ENCODE data around the gene ENTREP3. TPM values are rescaled to one million over a fixed set of nuclear protein-coding genes. Genes with fewer than 3 reads are reported as not detected.
A peak's percentile ranks its signal among the peaks of the same experiment; 100 is the strongest.
"Not testable (repeated sequence)": the region's sequence is repeated elsewhere in the genome, so short reads cannot be mapped to it uniquely, and the experiment has no call there.

Gene ENTREP3
- total and polyA plus RNA-seq, 4 donors: 8.4 to 28.7 (median 12.9) TPM

DNA sequence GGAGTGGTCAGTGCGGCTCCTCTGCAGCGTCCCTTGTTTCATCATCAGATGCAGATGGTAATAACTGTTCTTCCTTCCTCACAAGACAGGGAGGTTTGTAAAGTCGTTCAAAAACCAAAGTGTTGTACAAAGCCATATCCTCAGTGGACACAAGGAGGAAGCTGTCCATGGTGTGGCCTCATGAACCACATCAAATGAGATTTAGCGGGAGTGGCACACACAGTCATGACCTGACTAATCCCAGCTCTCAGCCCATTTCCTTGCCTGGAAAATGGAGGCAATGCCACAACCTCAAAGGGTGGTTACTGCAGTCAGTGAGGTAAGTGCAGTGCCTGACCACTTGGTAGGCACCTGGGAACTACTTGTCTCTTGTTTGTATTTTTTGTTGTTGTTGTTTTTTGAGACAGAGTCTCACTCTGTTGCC is 13.4 kb downstream of the ENTREP3 start:
- ATAC-seq (ENCODE audit: insufficient read depth, low FRiP score): no peak
- no peak overlapping the region for H3K9ac ChIP-seq (ENCODE audit: insufficient read depth in 1 of 2, low read length in 2 of 2)
- no peaks in the 10 kb centered on the region for H3K27me3 ChIP-seq (ENCODE audit: control insufficient read depth in 3 of 3, insufficient read depth in 3 of 3, low read length in 2 of 3)
- TF ChIP-seq, protein P1, sequence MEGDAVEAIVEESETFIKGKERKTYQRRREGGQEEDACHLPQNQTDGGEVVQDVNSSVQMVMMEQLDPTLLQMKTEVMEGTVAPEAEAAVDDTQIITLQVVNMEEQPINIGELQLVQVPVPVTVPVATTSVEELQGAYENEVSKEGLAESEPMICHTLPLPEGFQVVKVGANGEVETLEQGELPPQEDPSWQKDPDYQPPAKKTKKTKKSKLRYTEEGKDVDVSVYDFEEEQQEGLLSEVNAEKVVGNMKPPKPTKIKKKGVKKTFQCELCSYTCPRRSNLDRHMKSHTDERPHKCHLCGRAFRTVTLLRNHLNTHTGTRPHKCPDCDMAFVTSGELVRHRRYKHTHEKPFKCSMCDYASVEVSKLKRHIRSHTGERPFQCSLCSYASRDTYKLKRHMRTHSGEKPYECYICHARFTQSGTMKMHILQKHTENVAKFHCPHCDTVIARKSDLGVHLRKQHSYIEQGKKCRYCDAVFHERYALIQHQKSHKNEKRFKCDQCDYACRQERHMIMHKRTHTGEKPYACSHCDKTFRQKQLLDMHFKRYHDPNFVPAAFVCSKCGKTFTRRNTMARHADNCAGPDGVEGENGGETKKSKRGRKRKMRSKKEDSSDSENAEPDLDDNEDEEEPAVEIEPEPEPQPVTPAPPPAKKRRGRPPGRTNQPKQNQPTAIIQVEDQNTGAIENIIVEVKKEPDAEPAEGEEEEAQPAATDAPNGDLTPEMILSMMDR (IDR thresholded peaks at IDR 0.05; ENCODE audit: control extremely low read depth, extremely low read depth): no peak
- WGBS, 2 donors: 35 to 59% methylated on average over 4 of the region's 4 CpGs
- peaks cover 0 to 9% (median 0%) of the 10 kb centered on the region in 4 donors for H3K36me3 ChIP-seq (ENCODE audit: control insufficient read depth in 4 of 4, insufficient read depth in 4 of 4, low read length in 4 of 4)
- DNase-seq: no peak
- H3K27ac ChIP-seq (ENCODE audit: low read depth in 1 of 2, low read length in 1 of 2): peak overlapping the region in 1 of 2 donors; percentile 62
- H3K9me3 ChIP-seq (ENCODE audit: control insufficient read depth in 4 of 4, insufficient read depth in 3 of 4, low read length in 3 of 4): no peaks in the 10 kb centered on the region
- H3K4me1 ChIP-seq (ENCODE audit: control insufficient read depth in 5 of 5, insufficient read depth in 5 of 5, low read length in 5 of 5): peaks cover 0 to 23% (median 4%) of the 10 kb centered on the region in 5 donors
- no peak overlapping the region for H3K4me3 ChIP-seq

DNA sequence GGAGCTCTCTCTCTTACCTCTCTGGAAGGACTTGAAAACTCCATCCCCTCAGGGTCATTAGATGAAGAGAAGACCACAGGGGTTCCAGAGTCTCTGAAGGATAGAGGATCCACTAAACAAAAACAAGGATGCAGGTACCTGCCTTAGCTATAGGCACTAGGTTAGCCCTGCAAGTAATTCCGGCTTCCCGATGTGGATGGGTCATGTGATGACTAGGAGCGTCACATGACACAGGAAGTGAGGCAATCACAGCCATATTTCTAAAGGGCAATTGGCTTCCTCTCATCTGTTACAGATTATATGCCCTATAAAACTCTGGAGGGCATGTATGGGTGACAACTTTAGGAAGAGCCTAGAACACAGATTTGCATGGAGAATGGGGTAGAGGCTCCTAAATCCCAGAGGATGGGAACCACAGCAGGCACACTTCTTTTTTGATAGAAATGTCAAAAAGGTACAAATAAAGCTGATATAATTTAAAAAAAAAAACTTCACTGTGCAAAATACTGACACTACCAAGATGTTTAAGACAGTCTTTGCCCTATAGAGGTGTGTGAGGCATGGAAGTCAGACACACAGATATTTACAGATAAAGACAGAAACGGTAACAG is 14.1 kb downstream of the ENTREP3 start:
- peak overlapping the region in 1 of 2 donors; percentile 62 for H3K27ac ChIP-seq (ENCODE audit: low read depth in 1 of 2, low read length in 1 of 2)
- DNase-seq (peak; percentile 75 to 90 (median 89)), ATAC-seq (ENCODE audit: insufficient read depth, low FRiP score) (no peak)
- WGBS, 2 donors: 14 to 19% methylated on average over 4 of the region's 4 CpGs
- no peaks in the 10 kb centered on the region for H3K9me3 ChIP-seq (ENCODE audit: control insufficient read depth in 4 of 4, insufficient read depth in 3 of 4, low read length in 3 of 4)
- H3K27me3 ChIP-seq (ENCODE audit: control insufficient read depth in 3 of 3, insufficient read depth in 3 of 3, low read length in 2 of 3): no peaks in the 10 kb centered on the region
- H3K4me1 ChIP-seq (ENCODE audit: control insufficient read depth in 5 of 5, insufficient read depth in 5 of 5, low read length in 5 of 5): peaks cover 0 to 23% (median 4%) of the 10 kb centered on the region in 5 donors
- peaks cover 0 to 12% (median 0%) of the 10 kb centered on the region in 4 donors for H3K36me3 ChIP-seq (ENCODE audit: control insufficient read depth in 4 of 4, insufficient read depth in 4 of 4, low read length in 4 of 4)
- TF ChIP-seq, protein P1 (IDR thresholded peaks at IDR 0.05; ENCODE audit: control extremely low read depth, extremely low read depth): no peak
- H3K9ac ChIP-seq (ENCODE audit: insufficient read depth in 1 of 2, low read length in 2 of 2): no peak overlapping the region
- H3K4me3 ChIP-seq: no peak overlapping the region

- Histone ChIP-seq H3K4me3 (no peak overlapping the region), H3K4me1 (ENCODE audit: control insufficient read depth in 5 of 5, insufficient read depth in 5 of 5, low read length in 5 of 5) (peaks cover 0 to 6% (median 3%) of the 10 kb centered on the region in 5 donors), H3K36me3 (ENCODE audit: control insufficient read depth in 4 of 4, insufficient read depth in 4 of 4, low read length in 4 of 4) (peaks cover 0 to 12% (median 0%) of the 10 kb centered on the region in 4 donors), H3K9me3 (ENCODE audit: control insufficient read depth in 4 of 4, insufficient read depth in 3 of 4, low read length in 3 of 4) (no peaks in the 10 kb centered on the region), H3K27me3 (ENCODE audit: control insufficient read depth in 3 of 3, insufficient read depth in 3 of 3, low read length in 2 of 3) (no peaks in the 10 kb centered on the region), H3K9ac (ENCODE audit: insufficient read depth in 1 of 2, low read length in 2 of 2) (no peak overlapping the region), H3K27ac (ENCODE audit: low read depth in 1 of 2, low read length in 1 of 2) (no peak overlapping the region)
- 41 to 69% methylated on average over 5 of the region's 5 CpGs for WGBS, 2 donors
- TF ChIP-seq, protein P1 (IDR thresholded peaks at IDR 0.05; ENCODE audit: control extremely low read depth, extremely low read depth): no peak
- ATAC-seq (ENCODE audit: insufficient read depth, low FRiP score) (no peak), DNase-seq (no peak)
Measured at GRCh38 chr1:155236451-155236850, 18.8 kb downstream of the ENTREP3 start.

DNA sequence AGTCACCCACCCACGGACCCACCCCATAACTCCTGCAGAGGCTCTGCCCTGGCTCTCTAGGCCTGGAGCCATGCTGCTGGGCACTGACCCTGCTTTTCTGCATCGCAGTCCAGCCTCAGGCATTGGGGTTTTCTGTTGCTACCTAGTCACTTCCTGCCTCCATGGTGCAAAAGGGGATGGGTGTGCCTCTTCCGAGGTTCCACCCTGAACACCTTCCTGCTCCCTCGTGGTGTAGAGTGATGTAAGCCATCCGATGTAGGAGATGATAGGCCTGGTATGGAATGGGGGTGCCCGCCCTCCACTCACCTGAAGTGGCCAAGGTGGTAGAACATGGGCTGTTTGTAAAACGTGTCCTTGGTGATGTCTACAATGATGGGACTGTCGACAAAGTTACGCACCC is 19.9 kb downstream of the ENTREP3 start:
- not testable (repeated sequence) for DNase-seq; H3K9me3 ChIP-seq (ENCODE audit: control insufficient read depth in 4 of 4, insufficient read depth in 3 of 4, low read length in 3 of 4); H3K9ac ChIP-seq (ENCODE audit: insufficient read depth in 1 of 2, low read length in 2 of 2); H3K4me1 ChIP-seq (ENCODE audit: control insufficient read depth in 5 of 5, insufficient read depth in 5 of 5, low read length in 5 of 5); H3K4me3 ChIP-seq; ATAC-seq (ENCODE audit: insufficient read depth, low FRiP score); H3K27me3 ChIP-seq (ENCODE audit: control insufficient read depth in 3 of 3, insufficient read depth in 3 of 3, low read length in 2 of 3); H3K27ac ChIP-seq (ENCODE audit: low read depth in 1 of 2, low read length in 1 of 2)
- WGBS, 2 donors: 76 to 85% methylated on average over 7 to 8 of the region's 9 CpGs
- peaks cover 0 to 12% (median 0%) of the 10 kb centered on the region in 4 donors for H3K36me3 ChIP-seq (ENCODE audit: control insufficient read depth in 4 of 4, insufficient read depth in 4 of 4, low read length in 4 of 4)

DNA sequence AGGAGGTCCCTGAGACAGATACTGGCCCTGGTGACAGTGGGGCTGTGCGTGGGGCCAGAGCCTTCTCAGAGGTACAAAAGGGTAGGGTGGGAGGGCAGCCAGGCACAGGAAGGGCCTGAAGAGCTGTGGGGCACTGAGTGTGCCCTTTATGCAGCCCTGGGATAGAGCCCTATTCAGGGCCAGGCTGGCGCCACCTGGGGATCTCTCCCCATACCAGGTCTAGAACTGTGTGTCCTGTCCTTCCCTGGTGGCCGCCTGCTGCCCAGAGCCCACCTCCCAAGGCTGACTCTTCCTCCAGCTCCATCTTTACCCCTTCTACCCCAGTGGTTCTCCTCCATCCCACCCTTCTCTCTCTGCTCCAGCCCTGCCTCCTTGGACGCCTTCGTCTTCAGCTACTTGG is 21.8 kb downstream of the ENTREP3 start:
- peaks cover 0 to 11% (median 0%) of the 10 kb centered on the region in 4 donors for H3K36me3 ChIP-seq (ENCODE audit: control insufficient read depth in 4 of 4, insufficient read depth in 4 of 4, low read length in 4 of 4)
- not testable (repeated sequence) for DNase-seq; H3K9ac ChIP-seq (ENCODE audit: insufficient read depth in 1 of 2, low read length in 2 of 2); H3K4me3 ChIP-seq; H3K27ac ChIP-seq (ENCODE audit: low read depth in 1 of 2, low read length in 1 of 2); H3K9me3 ChIP-seq (ENCODE audit: control insufficient read depth in 4 of 4, insufficient read depth in 3 of 4, low read length in 3 of 4); H3K4me1 ChIP-seq (ENCODE audit: control insufficient read depth in 5 of 5, insufficient read depth in 5 of 5, low read length in 5 of 5); ATAC-seq (ENCODE audit: insufficient read depth, low FRiP score); H3K27me3 ChIP-seq (ENCODE audit: control insufficient read depth in 3 of 3, insufficient read depth in 3 of 3, low read length in 2 of 3)
- WGBS, 2 donors: 88 to 100% methylated on average over 1 of the region's 5 CpGs

Data from lung (tissue), 12 donors.